GM18861 (cell line): ENCODE data around the gene ZMYND10.

Experiments
- ATAC-seq: cut with Tn5 transposase; IDR thresholded peaks from one replicate; pipeline ENCODE4 v1.9.1; 2021; ENCODE audit not compliant: unreplicated experiment

Gene ZMYND10

GRCh38 chr3:50371133-50371685 lies 25.7 kb upstream of the ZMYND10 start:
- ATAC-seq = no peak

GRCh38 chr3:50370594-50370993 lies 25.1 kb upstream of the ZMYND10 start:
- ATAC-seq = no peak

GRCh38 chr3:50369012-50369670 lies 23.6 kb upstream of the ZMYND10 start:
- ATAC-seq = no peak

GRCh38 chr3:50365842-50366220 lies 20.3 kb upstream of the ZMYND10 start:
- no peak for ATAC-seq

- ATAC-seq = peak; percentile 70
Observed at GRCh38 chr3:50365080-50365841, 19.7 kb upstream of the ZMYND10 start.

GRCh38 chr3:50364573-50365079 lies 19.1 kb upstream of the ZMYND10 start:
- no peak for ATAC-seq

GRCh38 chr3:50359760-50360110 lies 14.2 kb upstream of the ZMYND10 start:
- no peak for ATAC-seq

GRCh38 chr3:50358911-50359759 lies 13.6 kb upstream of the ZMYND10 start, which contains the start of gene TMEM115:
Gene TMEM115 (minus strand): TSS chr3:50359521. CDS start chr3:50359063, 458 bp downstream.
- ATAC-seq = peak; percentile 94

GRCh38 chr3:50358355-50358910 lies 12.9 kb upstream of the ZMYND10 start:
- ATAC-seq = no peak

- no peak for ATAC-seq
Observed at GRCh38 chr3:50357481-50357880, 11.9 kb upstream of the ZMYND10 start.

GRCh38 chr3:50356553-50356952 lies 11.0 kb upstream of the ZMYND10 start:
- ATAC-seq = no peak

- ATAC-seq = no peak
Observed at GRCh38 chr3:50355829-50356552, 10.5 kb upstream of the ZMYND10 start.

GRCh38 chr3:50354850-50355249 lies 9.3 kb upstream of the ZMYND10 start:
- no peak for ATAC-seq

- ATAC-seq = no peak
Observed at GRCh38 chr3:50354186-50354764, 8.7 kb upstream of the ZMYND10 start.

- ATAC-seq = no peak
Observed at GRCh38 chr3:50353245-50354004, 7.9 kb upstream of the ZMYND10 start.

- ATAC-seq = no peak
Observed at GRCh38 chr3:50352781-50353180, 7.2 kb upstream of the ZMYND10 start.

GRCh38 chr3:50351323-50351697 lies 5.8 kb upstream of the ZMYND10 start:
- no peak for ATAC-seq

GRCh38 chr3:50350527-50351322 lies 5.2 kb upstream of the ZMYND10 start, which contains the start of the genes CYB561D2 and NPRL2:
Gene CYB561D2 (plus strand): TSS chr3:50350862. CDS start chr3:50351434, 572 bp downstream.
Gene NPRL2 (minus strand): TSS chr3:50350775. CDS start chr3:50350652, 123 bp downstream.
- peak; percentile 72 for ATAC-seq
